Hepatocyte (in vitro differentiated cells): ENCODE results near the gene DCBLD1.

ENCODE experiments used
- CTCF ChIP-seq: fragments of 200-600 bp; sonication (generic); IDR thresholded peaks from 2 replicates; pipeline ENCODE4 v1.5.1; 2016; ENCODE audit warnings: antibody characterized with exemption, mild to moderate bottlenecking; ENCODE audit not compliant: poor library complexity
- EZH2 ChIP-seq: fragments of 200-600 bp; sonication (generic); IDR thresholded peaks from 2 replicates; pipeline ENCODE4 v1.6.1; 2016; ENCODE audit warnings: antibody characterized with exemption, mild to moderate bottlenecking, borderline replicate concordance

DNA sequence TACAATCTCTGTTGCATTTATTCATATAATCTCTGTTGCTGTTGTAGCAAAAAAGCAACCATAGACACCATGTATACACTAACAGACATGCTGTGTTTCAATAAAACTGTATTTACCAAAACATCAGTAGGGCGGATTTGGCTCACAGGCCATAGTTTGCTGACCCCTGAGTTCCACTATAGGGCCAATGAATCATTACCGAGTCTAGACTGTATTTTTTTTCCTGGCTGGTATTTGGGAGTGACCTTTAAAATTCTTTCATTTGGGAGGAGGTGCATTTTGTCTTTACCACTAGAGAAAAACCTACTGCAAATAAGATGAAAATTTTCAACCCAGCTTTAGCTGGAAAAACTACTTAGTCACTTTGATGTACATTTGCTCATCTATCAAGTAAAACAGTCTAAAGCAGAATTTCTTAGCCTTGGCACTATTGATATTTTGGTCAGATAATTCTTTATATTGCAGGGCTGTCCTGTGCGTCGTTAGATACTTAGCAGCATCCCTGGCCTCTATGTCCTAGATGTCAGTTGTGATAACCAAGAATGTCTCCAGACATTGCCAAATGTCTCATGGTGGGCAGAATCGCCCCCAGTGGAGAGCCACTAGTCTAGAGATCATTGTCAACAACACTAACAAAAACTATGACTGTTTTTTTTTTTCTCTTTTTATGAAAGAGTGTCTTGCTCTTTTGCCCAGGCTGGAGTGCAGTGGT lies 39.5 kb downstream of the DCBLD1 start:
- no peak for TF ChIP-seq CTCF
- no peak for TF ChIP-seq EZH2
